ENCODE measurements around the gene PPFIA1.

Gene PPFIA1

GRCh38 chr11:70297341-70297740, 26.9 kb downstream of the PPFIA1 start:
- TF ChIP-seq CTCF (IDR thresholded peaks at IDR 0.05; ENCODE audit: low read depth, low read length): no peak
- H3K4me3 ChIP-seq (ENCODE audit: low read depth, low read length): no peak overlapping the region

GRCh38 chr11:70298243-70298915, 27.9 kb downstream of the PPFIA1 start:
- H3K4me3 ChIP-seq (ENCODE audit: low read depth, low read length): no peak overlapping the region
- TF ChIP-seq CTCF (IDR thresholded peaks at IDR 0.05; ENCODE audit: low read depth, low read length): no peak

- no peak for TF ChIP-seq CTCF (IDR thresholded peaks at IDR 0.05; ENCODE audit: low read depth, low read length)
- no peak overlapping the region for H3K4me3 ChIP-seq (ENCODE audit: low read depth, low read length)
Observed at GRCh38 chr11:70299636-70300035, 29.1 kb downstream of the PPFIA1 start.

GRCh38 chr11:70301191-70301590, 30.7 kb downstream of the PPFIA1 start:
- TF ChIP-seq CTCF (IDR thresholded peaks at IDR 0.05; ENCODE audit: low read depth, low read length): no peak
- H3K4me3 ChIP-seq (ENCODE audit: low read depth, low read length): no peak overlapping the region

- H3K4me3 ChIP-seq (ENCODE audit: low read depth, low read length): no peak overlapping the region
- no peak for TF ChIP-seq CTCF (IDR thresholded peaks at IDR 0.05; ENCODE audit: low read depth, low read length)
Observed at GRCh38 chr11:70301721-70302418, 31.4 kb downstream of the PPFIA1 start.

- H3K4me3 ChIP-seq (ENCODE audit: low read depth, low read length): no peak overlapping the region
- no peak for TF ChIP-seq CTCF (IDR thresholded peaks at IDR 0.05; ENCODE audit: low read depth, low read length)
Observed at GRCh38 chr11:70302419-70302752, 31.9 kb downstream of the PPFIA1 start.

GRCh38 chr11:70303070-70303469, 32.6 kb downstream of the PPFIA1 start:
- H3K4me3 ChIP-seq (ENCODE audit: low read depth, low read length): no peak overlapping the region
- no peak for TF ChIP-seq CTCF (IDR thresholded peaks at IDR 0.05; ENCODE audit: low read depth, low read length)

Measured in WI38 (cell line).